PC-9 (cell line): Measurements from ENCODE around the gene WDR88.

Experiments
- EZH2 ChIP-seq: fragments of 200-600 bp; sonication (generic); IDR thresholded peaks from 2 replicates; pipeline ENCODE4 v1.8.0; 2017; ENCODE audit warnings: antibody characterized with exemption, low read depth
- TF ChIP-seq, protein P1 (sequence below): fragments of 200-600 bp; sonication (generic); conservative IDR thresholded peaks from 2 replicates; pipeline ENCODE4 v1.6.1; 2017; ENCODE audit warnings: mixed run types, antibody characterized with exemption, mild to moderate bottlenecking, moderate library complexity

DNA sequence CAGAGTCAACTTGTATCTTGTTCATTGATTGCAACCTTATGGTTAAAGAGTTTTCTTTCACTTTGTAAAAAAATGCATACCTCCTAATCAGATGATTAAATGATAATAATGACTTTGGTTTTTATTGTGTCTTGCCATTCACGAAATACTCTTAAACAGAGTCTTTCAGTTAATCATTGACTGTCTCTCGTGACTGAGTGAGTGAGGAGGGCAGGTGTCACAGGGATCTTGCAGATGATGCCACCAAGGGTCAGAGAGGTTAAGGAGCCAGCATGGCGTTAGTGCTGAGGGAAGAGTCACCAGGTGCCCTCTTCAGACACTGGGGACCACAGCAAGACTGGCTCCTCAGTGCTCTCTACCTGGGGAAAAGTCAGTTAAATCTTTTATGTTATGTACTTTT is 42.9 kb upstream of the WDR88 start:
- TF ChIP-seq, protein P1, sequence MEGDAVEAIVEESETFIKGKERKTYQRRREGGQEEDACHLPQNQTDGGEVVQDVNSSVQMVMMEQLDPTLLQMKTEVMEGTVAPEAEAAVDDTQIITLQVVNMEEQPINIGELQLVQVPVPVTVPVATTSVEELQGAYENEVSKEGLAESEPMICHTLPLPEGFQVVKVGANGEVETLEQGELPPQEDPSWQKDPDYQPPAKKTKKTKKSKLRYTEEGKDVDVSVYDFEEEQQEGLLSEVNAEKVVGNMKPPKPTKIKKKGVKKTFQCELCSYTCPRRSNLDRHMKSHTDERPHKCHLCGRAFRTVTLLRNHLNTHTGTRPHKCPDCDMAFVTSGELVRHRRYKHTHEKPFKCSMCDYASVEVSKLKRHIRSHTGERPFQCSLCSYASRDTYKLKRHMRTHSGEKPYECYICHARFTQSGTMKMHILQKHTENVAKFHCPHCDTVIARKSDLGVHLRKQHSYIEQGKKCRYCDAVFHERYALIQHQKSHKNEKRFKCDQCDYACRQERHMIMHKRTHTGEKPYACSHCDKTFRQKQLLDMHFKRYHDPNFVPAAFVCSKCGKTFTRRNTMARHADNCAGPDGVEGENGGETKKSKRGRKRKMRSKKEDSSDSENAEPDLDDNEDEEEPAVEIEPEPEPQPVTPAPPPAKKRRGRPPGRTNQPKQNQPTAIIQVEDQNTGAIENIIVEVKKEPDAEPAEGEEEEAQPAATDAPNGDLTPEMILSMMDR, result no peak
- no peak for TF ChIP-seq EZH2
